GM12878 (cell line): ENCODE results near the gene MCRIP2. TPM values are rescaled to one million over a fixed set of nuclear protein-coding genes. Genes with fewer than 3 reads are reported as not detected.

Experiments
- ATAC-seq: fragments of 200-7000 bp; cut with Tn5 transposase; 3 replicates; pipeline ENCODE4 v1.9.1; 2020; ENCODE audit warnings: mild to moderate bottlenecking, moderate library complexity
- BruUV-seq: library from RNA; stranded (reverse); fragments of 400-500 nt; replicated peaks from 2 replicates; lab custom pipeline; 2021; lab: Mats Ljungman, UMichigan
- CTCF ChIA-PET: fragments of 300-600 bp; sonication (Branson Sonifier 250); formaldehyde crosslinking; extraction: SDS; loops from one replicate; lab custom pipeline; 2021; ENCODE audit warnings: inconsistent platforms; lab: Yijun Ruan, JAX
- POLR2A ChIA-PET: fragments of 350-600 bp; formaldehyde crosslinking; extraction: SDS; loops from one replicate; lab custom pipeline; 2021; ENCODE audit warnings: inconsistent platforms; lab: Charles Lee
- RAD21 ChIA-PET: fragments of 300-600 bp; sonication (Branson Sonifier 250); formaldehyde crosslinking; loops from one replicate; lab custom pipeline; 2023; ENCODE audit warnings: antibody characterized with exemption; ENCODE audit not compliant: unreplicated experiment; lab: Charles Lee
- SMC1A ChIA-PET: fragments of 300-600 bp; sonication (Branson Sonifier 250); formaldehyde crosslinking; loops from one replicate; lab custom pipeline; 2023; ENCODE audit not compliant: unreplicated experiment, uncharacterized antibody; lab: Charles Lee
- DNase-seq: peaks from one replicate; pipeline ENCODE4 v3.0.0-alpha.2; 2011; ENCODE audit warnings: low read depth, low spot score
- FAIRE-seq: peaks from 3 replicates; lab custom pipeline; 2011; peaks lifted over from hg19 to GRCh38; lab: Jason Lieb, UNC
- H2AFZ ChIP-seq: 2 replicates; pipeline ENCODE4 v1.6.0; 2011; ENCODE audit warnings: low read depth, low read length, control low read depth; ENCODE audit not compliant: control insufficient read depth
- H3K27ac ChIP-seq: 2 replicates; pipeline ENCODE4 v1.5.1; 2011; ENCODE audit warnings: control low read depth; ENCODE audit not compliant: control insufficient read depth, insufficient read depth
- H3K27me3 ChIP-seq, 2 experiments: replicated peaks in 1 of 2; 2 replicates each; pipeline versions ENCODE4 v1.6.0 to v1.6.1; 2011; ENCODE audit warnings: low read length in 1 of 2; ENCODE audit not compliant: control insufficient read depth in 2 of 2, insufficient read depth in 2 of 2
- H3K36me3 ChIP-seq, 2 experiments: 2 replicates each; pipeline ENCODE4 v1.5.1; 2011; ENCODE audit warnings: low read length in 1 of 2; ENCODE audit not compliant: control insufficient read depth in 2 of 2, insufficient read depth in 2 of 2
- H3K4me1 ChIP-seq: 2 replicates; pipeline ENCODE4 v1.6.1; 2011; ENCODE audit warnings: mild to moderate bottlenecking, low read length, moderate library complexity, mixed read lengths; ENCODE audit not compliant: control insufficient read depth, insufficient read depth
- H3K4me2 ChIP-seq: 2 replicates; pipeline ENCODE4 v1.6.0; 2011; ENCODE audit warnings: control low read depth; ENCODE audit not compliant: control insufficient read depth, insufficient read depth
- H3K4me3 ChIP-seq: fragments of 200-600 bp; sonication (generic); 2 replicates; pipeline ENCODE4 v1.5.1; 2016
- H3K79me2 ChIP-seq: 2 replicates; pipeline ENCODE4 v1.6.0; 2011; ENCODE audit warnings: low read length; ENCODE audit not compliant: control insufficient read depth, insufficient read depth
- H3K9ac ChIP-seq: 2 replicates; pipeline ENCODE4 v1.8.0; 2011; ENCODE audit warnings: low read length, control low read depth, mixed read lengths; ENCODE audit not compliant: control insufficient read depth, insufficient read depth
- H3K9me3 ChIP-seq: replicated peaks from 3 replicates; pipeline ENCODE4 v1.5.1; 2011; ENCODE audit warnings: mild to moderate bottlenecking, low read length; ENCODE audit not compliant: control insufficient read depth, insufficient read depth
- H4K20me1 ChIP-seq: 2 replicates; pipeline ENCODE4 v1.6.0; 2011; ENCODE audit not compliant: control insufficient read depth, insufficient read depth
- BCL3 ChIP-seq: IDR thresholded peaks from 2 replicates; pipeline ENCODE4 v1.6.1; 2011; ENCODE audit warnings: borderline replicate concordance, low read depth, mild to moderate bottlenecking, moderate library complexity, low read length; ENCODE audit not compliant: insufficient read depth, poor library complexity, severe bottlenecking
- MXI1 ChIP-seq: fragments of 150-350 bp; IDR thresholded peaks from 2 replicates; pipeline ENCODE4 v1.6.1; 2011; ENCODE audit warnings: low read depth, mild to moderate bottlenecking, inconsistent platforms, low read length, improper control_type of control experiment
- ZSCAN29 ChIP-seq: fragments of 450-650 bp; IDR thresholded peaks from 2 replicates; pipeline ENCODE4 v1.6.1; 2017; ENCODE audit warnings: mild to moderate bottlenecking, moderate library complexity
- WGBS: methylation state at CpG from one replicate; pipeline ENCODE4 v1.1.6; 2016; ENCODE audit warnings: low lambda C conversion rate; ENCODE audit not compliant: insufficient replicate concordance, insufficient coverage; ENCODE audit errors: missing lambda C conversion rate; 5-methylcytosine and 5-hydroxymethylcytosine counted together
- in situ Hi-C: fragments of 300-500 bp; cut with MboI; formaldehyde crosslinking; loops from 9 replicates; pipeline ENCODE4 v1.14.3; 2018; ENCODE audit warnings: mixed read lengths
- intact Hi-C: fragments of 100-400 bp; cut with micrococcal nuclease; formaldehyde crosslinking; loops from one replicate; pipeline ENCODE4 v1.14.2; 2022; ENCODE audit not compliant: unreplicated experiment
- polyA plus RNA-seq, 11 experiments: library from polyadenylated mRNA; depleted of rRNA in 4 of 11; unstranded in 6 of 11; stranded (reverse) in 5 of 11; fragments of >200 nt; fragmentation: Nextera tagmentation in 4 of 11; fragmentation: Illumina TruSeq in 1 of 11; extraction: Ambion mirVana in 4 of 11; extraction: Trizol in 1 of 11; gene quantifications; 1 replicate in 1 of 11; 2 replicates in 10 of 11; pipeline versions ENCODE4 v1.2.1 to v1.2.3, GENCODE V29; 2011 to 2016; ENCODE audit warnings: inconsistent platforms in 2 of 11, missing spikeins in 2 of 11, low read depth in 1 of 11
- total RNA-seq, 4 experiments: library from RNA; depleted of rRNA in 3 of 4; stranded (reverse); fragments of >200 nt in 3 of 4; fragmentation: Illumina TruSeq in 1 of 4; extraction: Trizol in 1 of 4; gene quantifications; 2 replicates each; pipeline versions ENCODE4 v1.2.1 to v1.2.3, GENCODE V29; 2013 to 2021
- TF ChIP-seq, protein P1 (sequence below): IDR thresholded peaks from 2 replicates; pipeline ENCODE4 v1.6.1; 2012; ENCODE audit warnings: improper control_type of control experiment, low read depth, low read length; ENCODE audit not compliant: insufficient replicate concordance
- TF ChIP-seq, protein P2 (sequence below): IDR thresholded peaks from 2 replicates; pipeline ENCODE4 v1.6.1; 2011; ENCODE audit warnings: mild to moderate bottlenecking, low read depth, low read length, moderate library complexity; ENCODE audit not compliant: insufficient replicate concordance

Gene MCRIP2
- total and polyA plus RNA-seq, 10 of the 15 experiments (the other 5 are each of a cell fraction or from before 2014, with no cell fraction given) = 0.19 to 93.1 (median 57.9) TPM

- ATAC-seq (no peak), DNase-seq (no peak), FAIRE-seq (no peak)
- no peaks in the 10 kb centered on the region; a peak in 1 of 4 replicates for H3K36me3 ChIP-seq
- BruUV-seq = no TSS peak
- no peaks in the 10 kb centered on the region; the same call in 1 of the 2 replicates for H4K20me1 ChIP-seq
- H3K4me2 ChIP-seq = no peak overlapping the region
- H2AFZ ChIP-seq = no peak overlapping the region
- ChIA-PET POLR2A (no interaction called here), CTCF (no interaction called here), SMC1A (no interaction called here), RAD21 (no interaction called here)
- H3K4me3 ChIP-seq = no peak overlapping the region
- in situ Hi-C loops (no loop called here), intact Hi-C loops (no loop called here)
- no peaks in the 10 kb centered on the region for H3K9me3 ChIP-seq
- H3K27me3 ChIP-seq = no peaks in the 10 kb centered on the region
- H3K9ac ChIP-seq = no peak overlapping the region
- TF ChIP-seq MXI1 (no peak), BCL3 (peak; percentile 76), ZSCAN29 (no peak)
- TF ChIP-seq, protein P1, sequence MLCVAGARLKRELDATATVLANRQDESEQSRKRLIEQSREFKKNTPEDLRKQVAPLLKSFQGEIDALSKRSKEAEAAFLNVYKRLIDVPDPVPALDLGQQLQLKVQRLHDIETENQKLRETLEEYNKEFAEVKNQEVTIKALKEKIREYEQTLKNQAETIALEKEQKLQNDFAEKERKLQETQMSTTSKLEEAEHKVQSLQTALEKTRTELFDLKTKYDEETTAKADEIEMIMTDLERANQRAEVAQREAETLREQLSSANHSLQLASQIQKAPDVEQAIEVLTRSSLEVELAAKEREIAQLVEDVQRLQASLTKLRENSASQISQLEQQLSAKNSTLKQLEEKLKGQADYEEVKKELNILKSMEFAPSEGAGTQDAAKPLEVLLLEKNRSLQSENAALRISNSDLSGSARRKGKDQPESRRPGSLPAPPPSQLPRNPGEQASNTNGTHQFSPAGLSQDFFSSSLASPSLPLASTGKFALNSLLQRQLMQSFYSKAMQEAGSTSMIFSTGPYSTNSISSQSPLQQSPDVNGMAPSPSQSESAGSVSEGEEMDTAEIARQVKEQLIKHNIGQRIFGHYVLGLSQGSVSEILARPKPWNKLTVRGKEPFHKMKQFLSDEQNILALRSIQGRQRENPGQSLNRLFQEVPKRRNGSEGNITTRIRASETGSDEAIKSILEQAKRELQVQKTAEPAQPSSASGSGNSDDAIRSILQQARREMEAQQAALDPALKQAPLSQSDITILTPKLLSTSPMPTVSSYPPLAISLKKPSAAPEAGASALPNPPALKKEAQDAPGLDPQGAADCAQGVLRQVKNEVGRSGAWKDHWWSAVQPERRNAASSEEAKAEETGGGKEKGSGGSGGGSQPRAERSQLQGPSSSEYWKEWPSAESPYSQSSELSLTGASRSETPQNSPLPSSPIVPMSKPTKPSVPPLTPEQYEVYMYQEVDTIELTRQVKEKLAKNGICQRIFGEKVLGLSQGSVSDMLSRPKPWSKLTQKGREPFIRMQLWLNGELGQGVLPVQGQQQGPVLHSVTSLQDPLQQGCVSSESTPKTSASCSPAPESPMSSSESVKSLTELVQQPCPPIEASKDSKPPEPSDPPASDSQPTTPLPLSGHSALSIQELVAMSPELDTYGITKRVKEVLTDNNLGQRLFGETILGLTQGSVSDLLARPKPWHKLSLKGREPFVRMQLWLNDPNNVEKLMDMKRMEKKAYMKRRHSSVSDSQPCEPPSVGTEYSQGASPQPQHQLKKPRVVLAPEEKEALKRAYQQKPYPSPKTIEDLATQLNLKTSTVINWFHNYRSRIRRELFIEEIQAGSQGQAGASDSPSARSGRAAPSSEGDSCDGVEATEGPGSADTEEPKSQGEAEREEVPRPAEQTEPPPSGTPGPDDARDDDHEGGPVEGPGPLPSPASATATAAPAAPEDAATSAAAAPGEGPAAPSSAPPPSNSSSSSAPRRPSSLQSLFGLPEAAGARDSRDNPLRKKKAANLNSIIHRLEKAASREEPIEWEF = no peak
- TF ChIP-seq, protein P2, sequence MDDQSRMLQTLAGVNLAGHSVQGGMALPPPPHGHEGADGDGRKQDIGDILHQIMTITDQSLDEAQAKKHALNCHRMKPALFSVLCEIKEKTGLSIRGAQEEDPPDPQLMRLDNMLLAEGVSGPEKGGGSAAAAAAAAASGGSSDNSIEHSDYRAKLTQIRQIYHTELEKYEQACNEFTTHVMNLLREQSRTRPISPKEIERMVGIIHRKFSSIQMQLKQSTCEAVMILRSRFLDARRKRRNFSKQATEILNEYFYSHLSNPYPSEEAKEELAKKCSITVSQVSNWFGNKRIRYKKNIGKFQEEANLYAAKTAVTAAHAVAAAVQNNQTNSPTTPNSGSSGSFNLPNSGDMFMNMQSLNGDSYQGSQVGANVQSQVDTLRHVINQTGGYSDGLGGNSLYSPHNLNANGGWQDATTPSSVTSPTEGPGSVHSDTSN = peak; percentile 32
- WGBS = 91% methylated on average over 29 of the region's 29 CpGs
- H3K4me1 ChIP-seq = no peaks in the 10 kb centered on the region
- no peak overlapping the region for H3K27ac ChIP-seq
- no peaks in the 10 kb centered on the region for H3K79me2 ChIP-seq
These were observed 14.7 kb upstream of the MCRIP2 start for GRCh38 chr16:626787-627453.
